Calu3 (cell line): ENCODE data around the gene MMAB. TPM values are rescaled to one million over a fixed set of nuclear protein-coding genes. Genes with fewer than 3 reads are reported as not detected.

ENCODE experiments used
- BruUV-seq: library from RNA; stranded (reverse); fragments of 400-500 nt; replicated peaks from 2 replicates; lab custom pipeline; 2021; lab: Mats Ljungman, UMichigan
- CTCF ChIA-PET: fragments of 300-600 bp; sonication (Branson Sonifier 250); formaldehyde crosslinking; loops from one replicate; lab custom pipeline; 2022; ENCODE audit warnings: antibody characterized with exemption; lab: Charles Lee
- DNase-seq: peaks from one replicate; pipeline ENCODE4 v3.0.0; 2022
- H3K27ac Mint-ChIP-seq: one replicate; pipeline ENCODE4 v1.8.0; 2022; ENCODE audit warnings: mixed read lengths; ENCODE audit not compliant: unreplicated experiment
- H3K27me3 Mint-ChIP-seq: one replicate; pipeline ENCODE4 v1.8.0; 2022; ENCODE audit warnings: mixed read lengths; ENCODE audit not compliant: unreplicated experiment
- H3K36me3 Mint-ChIP-seq: one replicate; pipeline ENCODE4 v1.8.0; 2022; ENCODE audit warnings: mild to moderate bottlenecking, moderate library complexity, mixed read lengths; ENCODE audit not compliant: insufficient read depth, unreplicated experiment
- H3K4me1 Mint-ChIP-seq: one replicate; pipeline ENCODE4 v1.8.0; 2022; ENCODE audit warnings: mild to moderate bottlenecking, low read depth, mixed read lengths; ENCODE audit not compliant: unreplicated experiment
- H3K4me3 Mint-ChIP-seq: one replicate; pipeline ENCODE4 v1.8.0; 2022; ENCODE audit warnings: mild to moderate bottlenecking, low read depth, moderate library complexity, mixed read lengths; ENCODE audit not compliant: unreplicated experiment
- H3K9me3 Mint-ChIP-seq: one replicate; pipeline ENCODE4 v1.8.0; 2022; ENCODE audit warnings: low read depth, mixed read lengths; ENCODE audit not compliant: unreplicated experiment
- CTCF ChIP-seq: fragments of 200-600 bp; IDR thresholded peaks from one replicate; pipeline ENCODE4 v1.8.0; 2022; ENCODE audit warnings: antibody characterized with exemption; ENCODE audit not compliant: unreplicated experiment
- intact Hi-C: fragments of 100-400 bp; cut with micrococcal nuclease; formaldehyde crosslinking; loops from one replicate; pipeline ENCODE4 v1.10.0; 2022; ENCODE audit not compliant: unreplicated experiment
- total RNA-seq: library from RNA; stranded (reverse); gene quantifications from 2 replicates; pipeline ENCODE4 v1.2.3, GENCODE V29; 2022

MMAB gene
- total RNA-seq, 1 experiment from 2014 or later: 82.8 TPM

GRCh38 chr12:109596418-109597244 is 23.3 kb upstream of the MMAB start:
- DNase-seq: no peak
- no peaks in the 10 kb centered on the region for H3K27me3 Mint-ChIP-seq
- no peak overlapping the region for H3K27ac Mint-ChIP-seq
- no peaks in the 10 kb centered on the region for H3K4me1 Mint-ChIP-seq
- no peak overlapping the region for H3K4me3 Mint-ChIP-seq
- TF ChIP-seq CTCF: no peak
- CTCF ChIA-PET: interaction anchor here (1.2 to 3.3 kb wide), 6 partner anchors 117 to 200 kb away, joined by 3 to 56 read pairs (median 6); partner anchors contain the start of gene FAM222A
- BruUV-seq: no TSS peak
- intact Hi-C loops: loop anchor here (1.0 to 5.0 kb wide), 3 partner anchors 116 to 179 kb away; partner anchors contain the start of gene FAM222A
- H3K9me3 Mint-ChIP-seq: no peaks in the 10 kb centered on the region
- H3K36me3 Mint-ChIP-seq: peaks cover 14% of the 10 kb centered on the region

- no peak overlapping the region for H3K27ac Mint-ChIP-seq
- CTCF ChIA-PET: no interaction called here
- H3K4me1 Mint-ChIP-seq: no peaks in the 10 kb centered on the region
- intact Hi-C loops: loop anchor here (5.0 kb wide), 2 partner anchors 117 to 163 kb away; partner anchors contain the start of gene FAM222A
- no peak for DNase-seq
- no peaks in the 10 kb centered on the region for H3K9me3 Mint-ChIP-seq
- no peaks in the 10 kb centered on the region for H3K27me3 Mint-ChIP-seq
- BruUV-seq: no TSS peak
- TF ChIP-seq CTCF: no peak
- H3K36me3 Mint-ChIP-seq: peaks cover 14% of the 10 kb centered on the region
- H3K4me3 Mint-ChIP-seq: no peak overlapping the region
Measured at GRCh38 chr12:109595321-109595902, 22.1 kb upstream of the MMAB start.

GRCh38 chr12:109594556-109595317 is 21.4 kb upstream of the MMAB start:
- CTCF ChIA-PET: interaction anchor here (0.7 to 0.8 kb wide), 2 partner anchors 112 to 180 kb away, joined by 3 read pairs; no protein-coding TSS in a partner anchor
- DNase-seq: no peak
- Mint-ChIP-seq H3K36me3 (peaks cover 17% of the 10 kb centered on the region), H3K27me3 (no peaks in the 10 kb centered on the region), H3K4me3 (no peak overlapping the region), H3K27ac (no peak overlapping the region), H3K4me1 (no peaks in the 10 kb centered on the region), H3K9me3 (no peaks in the 10 kb centered on the region)
- BruUV-seq: no TSS peak
- no peak for TF ChIP-seq CTCF
- intact Hi-C loops: loop anchor here (5.0 kb wide), 2 partner anchors 118 to 162 kb away; partner anchors contain the start of gene FAM222A

GRCh38 chr12:109592905-109593272 is 19.6 kb upstream of the MMAB start:
- no peaks in the 10 kb centered on the region for H3K27me3 Mint-ChIP-seq
- CTCF ChIA-PET: interaction anchor here (0.7 to 0.9 kb wide), 3 partner anchors 10 to 230 kb away, joined by 3 to 7 read pairs (median 6); no protein-coding TSS in a partner anchor
- TF ChIP-seq CTCF: no peak
- H3K36me3 Mint-ChIP-seq: peaks cover 25% of the 10 kb centered on the region
- no peak for DNase-seq
- no peak overlapping the region for H3K27ac Mint-ChIP-seq
- no peak overlapping the region for H3K4me3 Mint-ChIP-seq
- no peaks in the 10 kb centered on the region for H3K9me3 Mint-ChIP-seq
- H3K4me1 Mint-ChIP-seq: no peaks in the 10 kb centered on the region
- BruUV-seq: no TSS peak
- intact Hi-C loops: no loop called here
